ENCODE results near the gene CBX8. TPM values are rescaled to one million over a fixed set of nuclear protein-coding genes. Genes with fewer than 3 reads are reported as not detected.

Gene CBX8
- total and polyA plus RNA-seq, 2 of the 13 experiments (the other 11 are each of a cell fraction or from before 2014, with no cell fraction given), result 0.34 to 12.6 TPM

GRCh38 chr17:79777120-79777893, 19.6 kb downstream of the CBX8 start (continued):
- TF ChIP-seq MLX (CRISPR knock-in tag; IDR thresholded peaks at IDR 0.05), result peak; percentile 57; the same call in 1 of the 2 replicates
- TF ChIP-seq, protein P1, sequence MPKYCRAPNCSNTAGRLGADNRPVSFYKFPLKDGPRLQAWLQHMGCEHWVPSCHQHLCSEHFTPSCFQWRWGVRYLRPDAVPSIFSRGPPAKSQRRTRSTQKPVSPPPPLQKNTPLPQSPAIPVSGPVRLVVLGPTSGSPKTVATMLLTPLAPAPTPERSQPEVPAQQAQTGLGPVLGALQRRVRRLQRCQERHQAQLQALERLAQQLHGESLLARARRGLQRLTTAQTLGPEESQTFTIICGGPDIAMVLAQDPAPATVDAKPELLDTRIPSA (CRISPR knock-in tag; IDR thresholded peaks at IDR 0.05; ENCODE audit: borderline replicate concordance), result 0 out of 2 replicates have a peak, but pooled peaks have one; percentile 13
- TF ChIP-seq, protein P2, sequence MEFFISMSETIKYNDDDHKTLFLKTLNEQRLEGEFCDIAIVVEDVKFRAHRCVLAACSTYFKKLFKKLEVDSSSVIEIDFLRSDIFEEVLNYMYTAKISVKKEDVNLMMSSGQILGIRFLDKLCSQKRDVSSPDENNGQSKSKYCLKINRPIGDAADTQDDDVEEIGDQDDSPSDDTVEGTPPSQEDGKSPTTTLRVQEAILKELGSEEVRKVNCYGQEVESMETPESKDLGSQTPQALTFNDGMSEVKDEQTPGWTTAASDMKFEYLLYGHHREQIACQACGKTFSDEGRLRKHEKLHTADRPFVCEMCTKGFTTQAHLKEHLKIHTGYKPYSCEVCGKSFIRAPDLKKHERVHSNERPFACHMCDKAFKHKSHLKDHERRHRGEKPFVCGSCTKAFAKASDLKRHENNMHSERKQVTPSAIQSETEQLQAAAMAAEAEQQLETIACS (CRISPR knock-in tag; IDR thresholded peaks at IDR 0.05), result peak; percentile 36; the same call in 1 of the 2 replicates
- peak; percentile 46; the same call in 1 of the 2 replicates for TF ChIP-seq ZFP90 (CRISPR knock-in tag; IDR thresholded peaks at IDR 0.05; ENCODE audit: borderline replicate concordance)
- 0 out of 2 replicates have a peak, but pooled peaks have one; percentile 21 for TF ChIP-seq NFYC (CRISPR knock-in tag; IDR thresholded peaks at IDR 0.05)
- TF ChIP-seq SOX6 (IDR thresholded peaks at IDR 0.05), result no peak
- peak; percentile 60 for TF ChIP-seq SOX6 (CRISPR knock-in tag; IDR thresholded peaks at IDR 0.05)
- no peak for TF ChIP-seq ZNF776 (CRISPR knock-in tag; IDR thresholded peaks at IDR 0.05)
- no peak for TF ChIP-seq TOPORS (CRISPR knock-in tag; IDR thresholded peaks at IDR 0.05)
- no peak for TF ChIP-seq ZNF562 (CRISPR knock-in tag; IDR thresholded peaks at IDR 0.05; ENCODE audit: borderline replicate concordance)
- TF ChIP-seq PAXIP1 (CRISPR knock-in tag; conservative IDR thresholded peaks at IDR 0.05), result 0 out of 2 replicates have a peak, but pooled peaks have one; percentile 34
- TF ChIP-seq SP1 (IDR thresholded peaks at IDR 0.05), result no peak
- peak; percentile 72 for TF ChIP-seq SP1 (CRISPR knock-in tag; IDR thresholded peaks at IDR 0.05)
- TF ChIP-seq RCOR2 (CRISPR knock-in tag; IDR thresholded peaks at IDR 0.05), result 0 out of 2 replicates have a peak, but pooled peaks have one; percentile 23
- peak; percentile 16; the same call in 1 of the 2 replicates for TF ChIP-seq NR2F2 (IDR thresholded peaks at IDR 0.05; ENCODE audit: borderline replicate concordance, low read depth)
- TF ChIP-seq RBFOX2 (IDR thresholded peaks at IDR 0.05; ENCODE audit: low read depth, low read length), result peak; percentile 63
- TF ChIP-seq, protein P3, sequence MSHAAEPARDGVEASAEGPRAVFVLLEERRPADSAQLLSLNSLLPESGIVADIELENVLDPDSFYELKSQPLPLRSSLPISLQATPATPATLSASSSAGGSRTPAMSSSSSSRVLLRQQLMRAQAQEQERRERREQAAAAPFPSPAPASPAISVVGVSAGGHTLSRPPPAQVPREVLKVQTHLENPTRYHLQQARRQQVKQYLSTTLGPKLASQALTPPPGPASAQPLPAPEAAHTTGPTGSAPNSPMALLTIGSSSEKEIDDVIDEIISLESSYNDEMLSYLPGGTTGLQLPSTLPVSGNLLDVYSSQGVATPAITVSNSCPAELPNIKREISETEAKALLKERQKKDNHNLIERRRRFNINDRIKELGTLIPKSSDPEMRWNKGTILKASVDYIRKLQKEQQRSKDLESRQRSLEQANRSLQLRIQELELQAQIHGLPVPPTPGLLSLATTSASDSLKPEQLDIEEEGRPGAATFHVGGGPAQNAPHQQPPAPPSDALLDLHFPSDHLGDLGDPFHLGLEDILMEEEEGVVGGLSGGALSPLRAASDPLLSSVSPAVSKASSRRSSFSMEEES (CRISPR knock-in tag; IDR thresholded peaks at IDR 0.05), result peak; percentile 13; the same call in 1 of the 2 replicates
- TF ChIP-seq ZNF552 (CRISPR knock-in tag; IDR thresholded peaks at IDR 0.05; ENCODE audit: borderline replicate concordance), result no peak
- TF ChIP-seq HNF1B (CRISPR knock-in tag; IDR thresholded peaks at IDR 0.05), result peak; percentile 46; the same call in 1 of the 2 replicates
- TF ChIP-seq ZMYM2 (CRISPR knock-in tag; IDR thresholded peaks at IDR 0.05), result 0 out of 2 replicates have a peak, but pooled peaks have one; percentile 0

Measured in HepG2 (cell line).